Measurements from ENCODE around the gene CLDN3.

- no peak for TF ChIP-seq CTCF (IDR thresholded peaks at IDR 0.05)
- peak in 1 of 2 donors; percentile 61 for TF ChIP-seq POLR2A (IDR thresholded peaks at IDR 0.05)
Measured at GRCh38 chr7:73738612-73739386, 31.3 kb downstream of the CLDN3 start, which contains the start of gene ABHD11.

Measured in suprapubic skin (tissue), 3 donors.